HG02623 (cell line): ENCODE results near the gene LDLRAD4.

Source experiments
- ATAC-seq: cut with Tn5 transposase; IDR thresholded peaks from one replicate; pipeline ENCODE4 v1.9.1; 2021; ENCODE audit warnings: moderate library complexity; ENCODE audit not compliant: unreplicated experiment

LDLRAD4 gene

DNA sequence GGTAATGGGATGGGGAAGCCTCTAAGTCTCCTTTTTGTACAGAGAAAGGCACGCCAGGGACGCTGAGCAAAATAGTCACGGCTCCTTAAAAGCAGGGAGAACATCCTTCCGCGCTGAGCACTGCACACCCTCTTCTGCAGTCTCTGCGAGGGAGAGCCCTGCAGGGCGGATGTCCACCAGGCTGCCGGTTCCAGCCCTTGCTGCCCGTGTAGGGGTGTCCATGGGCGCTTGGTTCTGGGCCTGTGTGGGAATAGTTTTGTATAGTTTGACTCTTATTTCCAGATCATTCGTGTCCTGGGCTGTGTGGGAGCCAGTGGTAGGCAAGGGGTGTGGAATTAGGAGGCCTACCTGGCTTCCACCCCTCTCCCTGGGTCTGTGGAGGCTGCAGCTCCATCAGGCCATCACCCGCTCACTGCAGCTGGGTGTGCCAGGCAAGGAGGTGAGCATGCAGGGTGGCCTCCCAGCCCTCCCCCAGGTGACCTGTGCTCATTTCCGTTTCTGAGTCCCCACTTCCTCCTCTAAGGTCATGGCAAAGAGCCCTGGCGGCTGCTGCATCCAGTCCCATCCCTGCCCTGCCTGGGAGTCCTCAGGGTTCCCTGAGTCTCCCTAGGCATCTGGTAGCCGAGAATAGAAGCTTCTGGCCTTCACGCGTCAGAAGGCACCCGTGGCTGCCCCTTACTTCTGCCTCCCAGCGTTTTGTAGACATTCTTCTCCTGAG, 202.6 kb downstream of the LDLRAD4 start:
- ATAC-seq: no peak

DNA sequence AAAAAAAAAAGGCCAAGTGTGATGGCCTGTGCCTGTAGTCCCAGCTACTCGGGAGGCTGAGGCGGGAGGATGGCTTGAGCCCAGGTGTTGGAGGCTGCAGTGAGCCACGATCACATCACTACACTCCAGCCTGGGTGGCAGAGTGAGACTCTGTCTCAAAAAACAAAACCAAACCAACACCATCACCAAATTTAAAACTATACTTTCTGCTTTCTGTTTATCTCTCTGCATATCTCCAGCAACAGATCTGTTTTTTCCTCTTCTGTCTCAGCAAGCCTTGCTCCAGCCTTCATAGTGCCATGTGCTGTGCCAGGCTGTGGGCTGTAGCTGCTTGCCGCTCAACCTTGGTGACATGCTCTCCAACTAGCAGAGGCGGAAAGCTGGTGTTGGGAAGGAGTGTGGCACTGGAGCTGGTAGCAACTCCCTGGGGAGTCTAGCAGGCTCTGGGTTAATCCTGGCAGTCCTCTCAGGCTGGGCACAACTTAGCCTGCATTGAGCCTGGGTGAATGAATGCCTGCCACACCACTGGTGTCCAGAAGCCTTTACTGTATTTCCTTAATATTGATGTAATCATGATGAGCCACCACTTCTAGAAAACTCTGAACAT, 204.1 kb downstream of the LDLRAD4 start:
- no peak for ATAC-seq

DNA sequence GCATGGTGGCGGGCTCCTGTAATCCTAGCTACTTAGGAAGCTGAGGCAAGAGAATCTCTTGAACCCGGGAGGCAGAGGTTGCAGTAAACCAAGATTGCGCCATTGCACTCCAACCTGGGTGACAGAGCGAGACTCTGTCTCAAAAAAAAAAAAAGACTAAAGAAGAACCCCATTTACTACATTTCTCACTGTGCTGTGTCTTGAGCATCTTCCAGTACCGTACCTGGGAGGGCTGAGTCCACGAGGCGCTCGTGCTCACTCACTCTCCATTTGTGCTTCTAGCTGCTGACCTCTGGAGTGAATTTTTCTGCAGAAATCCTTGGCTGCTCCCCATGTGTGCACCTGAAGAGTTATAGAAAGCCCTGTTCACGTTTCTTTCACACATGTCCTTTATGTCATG, 204.8 kb downstream of the LDLRAD4 start:
- no peak for ATAC-seq

DNA sequence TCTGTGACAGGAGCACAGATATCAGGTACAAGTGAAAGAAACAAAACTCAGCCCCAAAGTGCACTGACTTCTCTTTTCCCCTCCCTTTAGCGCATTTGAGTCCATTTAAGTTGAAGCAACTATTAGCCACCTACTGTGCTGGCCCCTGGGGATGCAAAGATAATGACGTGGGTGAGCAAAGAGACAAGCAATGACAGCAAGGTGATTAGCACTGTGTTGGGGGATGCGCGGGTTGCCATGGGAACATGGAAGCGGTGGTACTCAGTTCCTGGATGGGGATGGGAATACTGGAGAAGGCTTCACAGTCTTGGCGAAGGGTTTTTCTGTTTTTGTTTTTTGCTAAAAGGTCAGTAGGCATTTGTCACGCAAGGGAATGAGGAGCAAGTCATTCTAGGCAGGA, 205.8 kb downstream of the LDLRAD4 start:
- no peak for ATAC-seq

DNA sequence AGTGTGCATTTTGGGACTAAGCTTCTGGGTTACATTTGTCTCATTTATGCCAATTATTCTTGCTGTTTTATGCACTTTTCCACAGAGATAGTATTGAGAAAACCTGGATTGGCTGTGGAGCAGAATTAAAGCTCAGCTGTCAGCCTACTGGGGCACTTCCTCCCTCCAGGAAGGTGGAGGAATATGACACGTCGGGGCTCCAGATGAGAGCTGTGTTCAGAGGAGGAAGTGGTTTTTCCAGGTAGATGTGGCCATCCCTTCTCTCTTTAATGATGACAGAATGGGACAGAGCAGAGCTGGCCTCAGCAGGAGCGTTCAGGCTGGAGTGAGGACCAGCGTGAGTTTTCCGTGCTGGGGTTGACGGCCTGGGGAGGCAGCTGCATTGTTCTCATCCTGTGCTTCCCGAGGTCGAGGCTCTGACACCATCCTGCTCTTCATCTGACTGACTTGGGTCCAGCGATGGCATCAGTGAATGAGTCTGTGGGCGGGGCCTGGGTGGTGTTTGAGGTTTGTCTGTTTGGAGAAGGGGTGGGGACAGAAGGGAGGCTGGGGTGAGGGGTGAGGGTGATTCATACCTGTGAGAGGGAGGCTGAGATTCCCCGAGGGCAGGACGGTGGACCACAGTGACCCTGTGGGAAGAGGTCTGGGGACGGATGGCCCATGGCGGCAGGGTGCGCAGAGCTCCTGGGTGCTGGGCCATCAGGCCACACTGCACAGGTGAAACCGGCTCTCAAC, 207.0 kb downstream of the LDLRAD4 start:
- no peak for ATAC-seq

DNA sequence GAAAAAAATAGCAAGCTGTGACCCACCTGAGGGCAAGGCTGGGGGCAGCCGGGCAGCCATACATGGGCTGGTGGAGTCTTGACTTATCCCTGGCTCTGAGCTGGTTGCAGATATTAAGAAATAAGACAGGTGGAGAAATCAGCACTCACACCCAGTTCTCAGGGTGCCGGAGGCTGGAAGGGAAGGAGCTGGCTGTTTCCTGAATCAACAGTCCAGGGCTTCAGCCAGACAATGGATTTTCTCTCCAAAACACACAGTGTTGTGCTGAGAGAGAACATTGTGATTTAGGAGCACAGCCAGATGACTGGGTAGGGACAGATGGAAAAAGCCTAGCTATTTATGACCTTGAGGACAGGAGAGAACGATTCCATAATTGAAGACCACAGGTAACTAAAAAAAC, 208.8 kb downstream of the LDLRAD4 start:
- no peak for ATAC-seq

DNA sequence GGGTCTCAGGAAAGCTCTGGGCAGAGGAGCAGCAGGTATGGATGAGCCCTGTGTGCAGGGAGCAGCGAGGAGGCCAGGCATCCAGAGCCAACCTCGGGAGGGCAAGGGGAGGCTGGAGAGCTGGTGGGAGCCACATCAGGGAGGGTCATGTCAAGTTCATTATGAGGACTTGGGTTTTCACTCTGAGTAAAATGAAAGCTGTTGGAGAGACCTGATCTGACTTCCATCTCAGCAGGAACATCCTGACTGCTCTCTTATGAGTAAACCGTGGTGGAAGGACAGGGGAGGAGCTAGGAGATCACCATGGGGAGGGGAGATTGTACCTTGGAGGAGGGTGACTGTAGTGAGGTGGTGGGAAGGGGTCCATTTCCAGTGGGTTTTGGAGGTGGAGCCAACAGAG, 209.8 kb downstream of the LDLRAD4 start:
- ATAC-seq: no peak

DNA sequence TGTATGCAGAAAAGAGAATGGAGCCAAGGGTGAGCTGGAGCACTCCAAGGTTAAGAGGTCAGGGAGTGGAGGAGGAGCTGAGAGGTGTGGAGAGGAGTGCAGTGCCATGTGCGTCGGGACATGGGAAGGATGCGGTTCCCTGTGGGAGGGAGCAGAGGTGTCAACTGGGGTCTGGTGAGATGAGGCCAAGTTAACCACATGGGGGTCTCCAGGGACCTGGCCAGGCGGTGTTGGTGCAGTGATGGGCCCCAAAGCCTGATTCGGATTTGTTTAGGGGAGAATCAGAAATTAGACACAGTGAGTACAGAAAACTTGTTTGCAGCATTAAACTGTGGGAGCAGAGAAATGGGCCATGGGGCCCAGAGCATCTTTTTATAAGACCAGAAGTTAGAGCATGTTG, 210.5 kb downstream of the LDLRAD4 start:
- ATAC-seq: no peak

DNA sequence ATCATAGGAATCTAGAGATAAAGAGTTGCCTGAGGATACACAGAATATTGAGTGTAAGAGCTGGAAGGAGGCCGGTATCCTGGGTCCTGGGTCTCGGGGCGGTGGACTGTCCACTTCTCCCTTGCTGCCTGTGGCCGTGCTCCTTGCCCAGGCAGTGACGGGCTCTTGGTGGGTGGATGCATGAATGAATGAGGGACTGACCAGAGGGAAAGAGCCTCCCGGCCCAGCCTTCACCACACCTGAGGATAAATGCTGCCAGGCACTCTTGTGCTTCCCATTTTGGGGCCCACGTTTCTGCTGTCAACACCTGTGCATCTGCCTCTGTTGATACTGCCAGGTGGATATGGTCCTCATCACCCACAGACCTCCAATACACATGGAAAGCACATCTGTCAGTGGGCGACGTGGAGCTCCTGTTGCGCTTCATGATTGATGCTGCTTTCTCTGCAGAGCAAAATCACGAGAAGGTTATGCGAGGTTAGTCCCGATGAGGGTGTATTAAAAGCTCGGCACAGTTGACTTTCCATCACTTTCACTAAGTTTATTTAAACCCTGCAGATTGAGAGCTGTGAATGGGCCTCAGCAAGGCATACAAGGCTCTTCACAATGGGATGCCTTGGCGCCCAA, 211.4 kb downstream of the LDLRAD4 start:
- no peak for ATAC-seq

DNA sequence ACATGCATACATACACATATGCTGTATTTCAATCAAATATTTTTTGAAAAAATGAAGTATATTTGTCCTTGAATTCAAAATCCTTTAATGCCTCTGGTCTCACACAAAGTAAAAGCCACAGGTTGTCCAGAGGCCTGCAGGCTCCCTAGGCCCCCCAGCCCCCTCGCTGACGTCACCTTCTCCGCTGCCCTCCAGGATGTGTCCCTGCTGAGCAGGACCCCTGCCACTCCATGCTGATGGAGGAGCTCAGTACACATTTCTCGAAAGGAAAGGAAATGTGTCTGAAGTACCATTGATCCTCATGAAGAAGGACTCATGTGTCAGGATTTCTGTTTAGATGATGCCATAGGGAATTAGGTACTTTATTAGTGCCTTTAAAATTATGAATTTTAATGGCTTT, 212.1 kb downstream of the LDLRAD4 start:
- no peak for ATAC-seq

DNA sequence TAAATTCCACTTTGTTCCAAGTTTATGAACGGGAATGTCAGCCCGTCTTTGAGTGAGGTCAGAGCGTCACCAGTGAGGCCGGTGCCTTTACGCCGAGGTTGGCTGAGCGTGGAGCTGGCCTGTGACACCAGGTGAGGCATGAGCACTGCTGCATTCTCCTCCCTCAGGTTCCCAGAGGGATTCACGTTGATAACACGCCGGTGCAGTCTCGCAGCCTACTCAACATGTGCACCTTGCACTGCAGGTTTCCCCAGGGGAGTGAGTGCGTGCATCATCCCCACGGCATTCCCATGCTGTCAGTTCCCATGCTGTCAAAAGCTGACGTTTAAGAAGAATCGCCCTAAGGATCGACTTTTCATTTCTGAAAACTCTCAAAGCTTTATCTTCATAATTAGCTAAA, 213.3 kb downstream of the LDLRAD4 start:
- ATAC-seq: no peak

DNA sequence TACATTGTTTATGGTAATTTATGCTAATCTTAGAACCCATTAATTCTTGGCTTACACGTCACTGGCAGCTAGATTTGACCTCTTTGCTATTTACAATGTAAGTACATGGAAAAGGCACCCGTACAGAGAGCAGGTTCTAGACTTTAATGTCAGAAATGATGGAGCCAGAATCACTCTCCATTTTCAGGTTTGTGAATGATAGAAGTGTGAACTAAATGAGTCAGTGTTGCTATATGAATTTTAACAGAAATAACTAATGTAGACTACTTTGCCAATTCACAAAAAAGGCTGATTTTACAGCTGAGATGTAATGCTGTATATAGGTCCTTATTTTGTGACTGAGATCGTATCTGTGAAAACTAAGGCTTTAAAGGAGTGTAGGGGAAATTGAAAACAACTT, 214.6 kb downstream of the LDLRAD4 start:
- no peak for ATAC-seq

DNA sequence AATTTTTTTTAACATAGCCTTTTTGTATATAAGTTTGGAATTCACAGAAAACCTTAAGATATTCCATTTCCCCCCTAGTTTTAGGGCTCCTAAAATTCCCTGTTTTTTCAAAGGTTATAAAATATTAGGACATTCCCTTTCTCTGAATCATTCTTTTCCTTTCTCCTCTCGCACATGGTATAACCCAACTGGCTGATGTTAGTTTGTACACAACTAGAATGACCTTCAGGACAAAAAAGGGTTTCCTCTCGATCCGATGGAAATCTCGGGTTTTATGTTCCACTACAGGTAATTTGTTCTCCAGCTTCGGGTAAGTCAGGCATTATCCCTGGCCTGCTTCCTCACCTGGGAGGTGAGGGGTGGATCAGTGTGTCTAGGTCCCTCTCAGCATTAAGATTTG, 215.1 kb downstream of the LDLRAD4 start:
- no peak for ATAC-seq

DNA sequence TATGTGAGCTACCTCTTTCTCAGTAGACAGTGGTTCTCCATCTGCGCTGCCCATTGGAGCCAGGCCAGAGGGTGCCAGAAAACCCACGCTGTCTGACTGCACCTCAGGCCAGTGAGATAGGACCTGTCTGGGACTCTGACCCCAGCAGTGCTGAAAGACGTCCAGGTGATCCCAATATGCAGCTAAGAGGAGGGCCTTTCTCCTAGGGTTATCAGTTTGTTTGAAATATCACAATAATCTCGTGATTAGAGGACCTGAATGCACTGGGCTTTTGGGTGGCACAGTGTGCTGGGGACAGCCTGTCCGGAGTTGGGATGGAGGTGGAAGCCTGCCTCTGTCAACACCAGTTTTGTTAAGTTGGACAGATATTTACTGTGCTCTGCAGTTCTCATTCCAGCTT, 216.3 kb downstream of the LDLRAD4 start:
- no peak for ATAC-seq

DNA sequence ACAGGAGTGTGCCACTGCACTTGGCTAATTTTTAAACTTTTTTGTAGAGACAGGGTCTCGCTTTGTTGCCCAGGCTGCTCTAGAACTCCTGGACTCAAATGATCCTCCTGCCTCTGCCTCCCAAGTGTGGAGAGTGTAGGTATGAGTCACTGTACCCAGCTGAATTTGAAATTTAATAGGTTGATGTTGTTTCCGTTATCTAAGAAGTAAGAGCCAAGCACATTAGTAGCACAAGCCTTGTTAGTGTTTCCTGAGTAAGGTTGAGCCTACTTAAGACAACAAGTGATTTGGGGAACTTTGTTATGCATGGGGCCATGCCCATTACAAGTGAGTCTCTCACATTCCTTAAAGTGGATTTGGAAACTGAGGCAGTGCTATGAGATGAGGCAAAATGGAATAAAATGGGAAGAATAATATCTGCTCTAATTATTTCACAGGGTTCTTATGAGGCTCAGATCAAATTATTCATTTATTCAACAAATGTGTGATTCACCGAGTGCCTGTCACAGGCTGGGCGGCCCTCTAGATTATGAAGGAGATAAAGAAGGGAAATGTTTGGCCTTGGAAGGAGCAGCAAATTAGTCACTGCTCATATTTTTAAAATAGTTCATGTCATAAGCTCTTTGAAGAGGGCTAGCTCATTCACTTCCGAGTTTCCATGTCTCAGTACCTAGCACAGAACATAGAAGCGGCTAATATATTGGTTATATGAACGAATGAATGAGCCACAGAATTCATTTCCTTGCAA, 217.2 kb downstream of the LDLRAD4 start:
- ATAC-seq: no peak

DNA sequence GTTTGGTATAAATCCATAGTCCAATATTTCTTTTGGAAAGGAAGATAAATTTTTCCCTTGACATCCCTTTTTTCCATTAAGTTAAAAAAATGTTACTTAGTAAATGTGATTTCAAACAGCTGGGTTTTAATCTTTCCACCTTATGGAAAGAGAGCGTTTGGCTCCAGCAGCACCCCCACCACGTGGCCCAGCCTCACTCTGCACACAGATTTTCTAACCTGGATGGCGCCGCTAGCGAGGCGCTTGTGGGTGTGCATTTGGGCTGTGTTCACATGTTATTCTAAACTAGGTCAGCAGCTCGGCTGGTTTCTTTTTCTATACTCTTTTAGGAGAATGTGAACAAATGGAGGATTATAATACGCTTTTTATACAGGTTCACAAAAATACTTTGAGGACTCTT, 218.0 kb downstream of the LDLRAD4 start:
- no peak for ATAC-seq

DNA sequence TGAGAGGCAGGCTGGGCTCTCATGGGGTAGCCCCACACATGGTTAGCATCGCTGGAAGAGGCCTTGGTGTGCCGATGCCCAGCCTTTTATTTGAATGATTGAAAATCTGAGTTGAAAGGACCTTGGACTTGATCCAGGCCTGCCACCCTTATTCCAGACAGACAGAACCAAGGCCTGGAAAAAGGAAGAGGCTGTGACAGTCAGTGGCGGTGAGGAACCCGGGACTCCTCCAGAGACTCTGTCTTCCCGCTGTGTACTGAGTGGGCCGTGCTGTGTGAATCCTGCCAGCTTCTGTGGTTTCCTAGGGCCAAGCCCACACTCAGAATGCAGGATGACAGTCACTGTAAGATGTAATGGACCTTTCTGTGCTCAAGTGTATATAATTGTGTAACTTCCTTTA, 218.5 kb downstream of the LDLRAD4 start:
- no peak for ATAC-seq

DNA sequence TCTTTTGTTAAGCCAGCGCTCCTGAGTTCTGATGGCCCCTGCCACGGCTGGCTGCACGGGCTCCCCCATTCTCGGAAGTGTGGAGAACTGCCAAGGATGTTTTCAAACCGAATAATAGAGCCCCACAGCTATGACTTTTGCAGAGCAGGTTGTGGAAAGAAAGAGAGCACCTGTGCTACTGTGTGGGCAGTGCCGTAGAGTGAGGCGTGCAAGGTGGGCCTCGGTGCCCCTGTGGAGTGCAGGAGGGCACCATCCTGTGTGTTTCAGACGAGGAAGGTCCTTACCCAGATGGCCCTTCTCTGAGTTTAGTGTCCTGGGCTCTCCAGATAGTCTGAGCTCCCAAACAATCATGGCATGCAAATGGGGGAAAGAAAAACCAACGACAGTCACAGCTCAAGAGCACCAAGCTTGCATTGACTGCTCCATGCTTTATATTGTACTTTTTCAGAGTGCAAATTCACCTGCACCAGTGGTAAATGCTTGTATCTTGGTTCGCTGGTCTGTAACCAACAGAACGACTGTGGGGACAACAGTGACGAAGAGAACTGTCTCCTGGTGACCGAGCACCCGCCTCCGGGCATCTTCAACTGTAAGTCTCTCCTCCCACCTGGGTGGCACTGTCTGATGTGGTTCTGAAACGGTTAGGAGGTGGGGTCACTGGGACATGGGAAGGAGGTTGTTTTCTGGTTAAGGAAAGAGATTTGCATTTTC, 219.4 kb downstream of the LDLRAD4 start:
- no peak for ATAC-seq

DNA sequence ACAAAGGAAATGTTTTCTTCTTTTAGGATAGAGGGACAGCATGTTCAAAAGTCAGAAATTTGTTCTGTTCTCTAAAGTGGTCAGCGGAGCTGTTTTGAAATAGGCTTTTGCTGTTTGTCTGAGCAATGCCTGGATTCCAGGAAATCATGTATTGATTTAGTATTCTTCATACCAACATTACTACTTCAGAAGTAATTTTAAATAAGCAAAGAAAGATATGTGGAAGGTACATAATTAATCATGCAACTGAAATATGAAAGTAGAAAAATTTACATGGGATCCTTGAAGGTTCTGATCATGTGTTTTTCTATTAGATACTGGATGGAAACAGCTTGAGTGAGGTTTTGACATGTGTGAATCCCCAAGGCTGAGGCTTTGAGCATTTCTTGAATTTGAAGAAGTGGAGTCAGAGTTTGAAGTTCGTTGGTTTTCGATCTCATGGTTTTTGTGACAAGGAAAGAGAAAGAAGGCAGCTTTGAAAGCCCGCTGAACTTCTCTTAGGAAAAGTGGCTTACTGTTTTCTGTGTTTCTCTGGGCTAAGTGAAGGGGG, 220.0 kb downstream of the LDLRAD4 start:
- ATAC-seq: no peak

DNA sequence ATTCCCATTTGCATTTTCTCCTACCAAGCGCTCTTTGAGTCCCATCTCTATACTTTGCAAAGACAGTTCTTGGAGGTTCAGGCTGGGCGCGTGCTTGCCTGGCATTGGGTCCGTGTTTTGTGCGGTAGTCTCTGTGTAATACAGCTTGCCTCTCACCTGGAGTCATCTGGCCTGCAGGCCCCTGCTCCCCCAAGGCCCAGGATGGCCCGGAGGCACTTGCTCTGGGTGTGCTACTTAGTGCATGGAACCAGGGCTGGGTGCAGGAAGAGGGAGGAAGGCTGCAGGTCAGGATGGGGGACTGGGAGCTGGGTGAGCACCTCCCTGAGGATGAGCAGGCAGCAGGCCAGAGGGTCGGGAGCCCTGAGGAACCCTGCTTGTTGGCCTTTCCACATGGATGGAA, 220.9 kb downstream of the LDLRAD4 start:
- no peak for ATAC-seq
